OCI-M2 (cell line): Measurements from ENCODE around the gene NR2C2.
"Not testable (repeated sequence)": the region's sequence is repeated elsewhere in the genome, so short reads cannot be mapped to it uniquely, and the experiment has no call there.

Source experiments
- DNase-seq: peaks from one replicate; lab custom pipeline; 2025; ENCODE audit not compliant: unreplicated experiment; lab: John Stamatoyannopoulos, UW

Gene NR2C2

DNA sequence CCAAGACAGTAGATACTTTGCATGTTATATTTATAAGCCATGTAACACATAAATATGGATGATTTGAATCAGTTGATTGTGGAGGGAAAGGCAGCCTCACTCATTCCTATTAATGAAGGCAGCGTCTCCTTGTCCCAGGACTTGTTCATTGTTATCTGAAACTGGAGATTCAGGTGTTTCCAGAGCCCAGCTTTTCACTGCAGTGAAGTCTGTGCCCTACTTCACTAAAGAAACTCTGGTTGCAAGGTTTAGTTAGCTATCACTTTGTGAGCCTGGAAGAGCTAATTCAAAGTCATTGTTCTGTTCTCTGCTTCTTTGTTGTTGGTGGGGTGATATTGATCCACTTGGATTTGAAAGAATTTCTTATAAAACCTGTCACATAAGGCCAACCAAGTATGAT is 9.8 kb downstream of the NR2C2 start:
- DNase-seq, result no peak

- no peak for DNase-seq
Measured at GRCh38 chr3:14957925-14958324, 10.5 kb downstream of the NR2C2 start.

DNA sequence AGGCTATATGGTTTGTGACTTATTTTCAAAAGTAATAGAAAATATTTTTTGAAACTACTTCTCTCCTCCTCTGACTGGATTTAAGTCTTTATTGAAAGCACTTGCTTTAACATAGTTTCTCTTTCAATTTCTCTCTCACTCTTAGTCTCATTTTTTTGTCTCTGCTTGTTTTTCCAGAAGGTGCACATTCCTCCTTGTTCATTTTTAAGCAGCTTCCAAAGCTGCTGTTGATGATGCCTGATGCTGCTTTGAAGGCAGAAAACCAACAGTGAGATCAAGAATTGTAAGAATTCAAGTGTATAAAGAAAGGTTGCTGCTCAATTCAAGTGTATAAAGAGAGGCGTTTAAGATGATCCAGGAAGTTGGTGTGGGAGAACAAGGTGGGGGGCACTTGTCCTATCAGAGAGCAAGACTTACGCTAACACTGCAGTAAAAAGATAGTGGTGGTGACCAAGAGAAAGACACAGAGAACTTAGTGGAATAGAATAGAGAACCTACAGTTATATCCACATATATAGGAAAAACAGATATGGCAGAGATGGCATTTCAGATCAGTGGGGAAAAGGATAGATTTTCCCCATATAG is 12.1 kb downstream of the NR2C2 start:
- DNase-seq, result no peak

GRCh38 chr3:14962762-14963161 is 15.4 kb downstream of the NR2C2 start:
- DNase-seq, result no peak

- no peak for DNase-seq
Measured at GRCh38 chr3:14967285-14967684, 19.9 kb downstream of the NR2C2 start.

DNA sequence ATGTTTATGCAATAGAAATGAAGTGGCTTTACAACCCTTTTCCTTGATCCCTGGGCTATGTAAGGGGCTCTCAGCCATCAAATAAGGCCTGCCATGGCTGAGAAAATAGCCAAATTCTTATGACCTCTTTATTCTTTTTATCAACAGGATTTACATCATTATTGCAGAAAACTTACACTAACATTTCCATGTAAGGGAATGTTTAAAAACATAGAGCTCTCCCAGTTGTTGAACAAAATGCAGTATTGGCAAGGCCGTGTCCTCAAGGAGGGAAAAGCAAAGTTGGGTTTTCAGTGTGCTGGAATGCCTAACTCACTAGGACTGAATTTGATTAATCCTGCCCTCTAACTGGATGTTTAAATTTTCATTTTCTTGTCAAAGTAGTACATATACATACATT is 22.3 kb downstream of the NR2C2 start:
- no peak for DNase-seq

DNA sequence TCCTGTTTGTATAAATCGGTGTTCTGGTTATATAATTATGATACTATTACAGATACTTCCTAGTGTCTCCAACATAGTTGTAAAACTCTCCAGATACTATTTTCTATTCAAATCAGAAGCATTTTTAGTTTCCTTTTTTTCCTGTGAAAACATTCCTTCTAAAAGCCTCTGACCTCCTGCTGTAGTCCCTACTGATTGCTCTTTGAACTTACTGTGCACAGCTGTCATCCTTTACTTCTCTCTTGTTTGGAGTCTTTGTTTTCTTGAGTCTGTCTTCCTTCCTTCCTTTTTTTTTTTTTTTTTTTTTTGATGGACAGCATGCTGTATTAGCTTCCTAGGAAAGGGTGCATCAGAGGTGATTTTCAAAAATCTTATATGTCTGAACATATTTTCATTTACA is 28.9 kb downstream of the NR2C2 start:
- no peak for DNase-seq

DNA sequence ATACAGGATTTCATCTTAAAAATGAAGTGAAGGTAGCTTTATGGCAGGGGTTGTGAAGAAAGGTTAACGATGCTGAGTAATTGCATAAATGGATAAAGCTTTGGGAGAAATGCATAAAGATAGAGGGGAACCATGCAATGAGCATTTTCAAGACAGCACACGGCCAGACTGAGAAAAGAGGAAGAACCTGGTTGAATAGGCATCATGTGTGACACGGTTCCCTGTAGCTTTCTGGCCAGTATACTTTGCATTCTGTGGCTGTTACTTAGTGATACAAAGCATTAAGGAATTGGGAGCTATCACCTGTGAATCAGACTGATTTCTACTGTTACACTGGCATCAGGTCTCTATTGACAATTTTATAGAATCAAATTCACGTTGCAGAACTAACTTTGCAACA is 33.3 kb downstream of the NR2C2 start:
- no peak for DNase-seq

- no peak for DNase-seq
Measured at GRCh38 chr3:14984581-14985113, 37.3 kb downstream of the NR2C2 start.

DNA sequence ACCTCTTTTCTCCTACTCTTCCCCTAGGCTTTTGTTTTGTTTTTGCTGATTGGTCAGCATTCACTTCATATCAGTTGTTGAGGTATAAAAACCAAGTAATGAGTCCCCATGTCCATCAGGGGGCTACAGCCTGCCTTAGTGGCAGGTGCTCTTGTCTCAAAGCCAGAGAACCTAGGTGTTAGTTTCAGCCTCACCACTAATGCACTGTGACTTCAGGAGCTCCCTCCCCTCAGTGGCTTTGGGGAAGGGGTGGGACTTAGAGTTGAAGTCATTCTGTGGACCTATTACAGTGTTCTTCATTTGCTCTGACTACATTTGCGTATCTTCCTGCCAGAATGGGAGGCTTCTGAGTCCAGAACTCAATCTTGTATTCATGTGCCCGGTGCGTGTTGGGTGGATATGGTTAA is 41.6 kb downstream of the NR2C2 start:
- DNase-seq, result no peak

DNA sequence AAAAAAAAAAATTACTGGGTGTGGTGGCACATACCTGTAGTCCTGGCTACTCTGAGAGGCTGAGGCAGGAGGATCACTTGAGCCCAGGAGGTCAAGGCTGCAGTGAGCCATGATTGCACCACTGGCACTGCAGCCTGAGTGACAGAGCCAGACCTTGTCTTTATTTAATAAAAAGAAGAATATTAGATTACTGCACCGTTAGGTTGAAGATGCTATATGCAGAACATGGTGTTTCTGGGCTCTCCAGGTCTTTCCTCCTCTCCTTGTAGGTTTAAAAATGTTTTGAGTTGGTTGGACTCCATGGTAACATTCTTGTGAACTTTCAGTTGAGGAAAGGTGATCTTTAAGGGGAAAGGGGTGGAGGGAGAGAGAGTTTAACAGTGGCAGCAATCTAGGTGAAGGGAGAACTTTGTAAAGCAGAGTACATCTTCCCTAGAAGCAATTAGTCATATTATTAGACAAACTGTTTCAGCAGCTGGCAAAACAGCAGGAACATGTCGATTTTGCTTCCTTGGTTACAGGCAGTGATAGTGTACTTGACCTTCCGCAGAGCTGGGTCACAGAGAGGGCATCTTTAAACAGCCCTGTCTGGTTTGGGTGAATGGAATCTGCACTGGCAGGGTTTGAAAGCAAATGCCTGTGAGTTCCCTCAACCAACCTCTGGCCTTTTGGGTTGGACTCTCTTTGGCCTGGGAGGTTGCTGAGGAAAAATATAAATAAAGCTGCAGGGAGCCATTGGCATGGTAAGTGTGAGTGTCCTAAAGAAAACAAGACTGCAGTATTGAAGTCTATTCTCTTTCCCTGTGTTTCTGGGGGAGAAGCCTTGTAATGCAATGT is 42.8 kb downstream of the NR2C2 start:
- DNase-seq, result no peak

DNA sequence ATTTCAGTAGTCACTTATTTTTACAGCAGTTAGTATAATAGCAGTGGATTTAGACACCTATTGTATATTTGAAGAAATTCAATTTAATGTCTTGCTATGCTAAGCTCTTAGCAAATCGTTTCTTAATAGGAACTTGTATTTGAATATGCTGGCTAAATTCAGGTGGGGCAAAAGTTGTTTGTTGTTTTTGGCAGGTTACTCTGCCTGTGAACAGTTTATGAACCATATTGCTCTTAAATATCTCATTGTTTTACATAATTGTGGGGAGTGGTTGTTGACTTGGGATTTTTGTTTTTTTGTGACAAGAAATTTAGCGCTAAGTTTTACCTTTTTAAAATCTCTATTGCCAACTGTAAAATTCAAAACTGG is 43.4 kb downstream of the NR2C2 start:
- DNase-seq, result no peak

DNA sequence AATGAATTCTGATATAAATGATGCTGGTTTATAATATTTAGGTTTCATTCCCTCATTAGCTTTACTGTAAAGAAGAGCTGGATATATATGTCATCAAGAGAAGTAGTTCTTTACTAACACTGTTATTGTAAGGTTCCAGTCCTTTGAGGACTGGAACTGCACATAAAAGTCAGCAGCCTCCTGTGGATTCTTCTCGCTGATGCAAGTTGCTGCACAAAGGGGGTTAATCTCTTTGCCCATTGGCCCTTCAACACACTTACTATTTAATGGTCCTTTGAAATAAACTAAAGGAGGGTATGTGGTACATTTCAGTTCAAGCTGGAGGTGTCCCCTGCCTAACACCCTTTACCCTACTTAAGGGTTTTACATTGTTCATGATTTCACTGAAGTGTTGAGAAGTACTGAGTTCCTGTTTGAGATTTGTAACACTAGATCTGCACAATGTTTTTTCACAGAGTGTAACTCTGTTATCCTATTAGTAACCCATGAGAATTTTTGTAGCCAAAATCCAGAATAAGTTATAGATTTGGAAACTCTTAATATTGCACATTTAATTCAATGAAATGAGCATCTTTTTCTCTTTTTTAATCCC is 43.9 kb downstream of the NR2C2 start:
- no peak for DNase-seq

GRCh38 chr3:14991818-14992612 is 44.6 kb downstream of the NR2C2 start:
- DNase-seq, result no peak

DNA sequence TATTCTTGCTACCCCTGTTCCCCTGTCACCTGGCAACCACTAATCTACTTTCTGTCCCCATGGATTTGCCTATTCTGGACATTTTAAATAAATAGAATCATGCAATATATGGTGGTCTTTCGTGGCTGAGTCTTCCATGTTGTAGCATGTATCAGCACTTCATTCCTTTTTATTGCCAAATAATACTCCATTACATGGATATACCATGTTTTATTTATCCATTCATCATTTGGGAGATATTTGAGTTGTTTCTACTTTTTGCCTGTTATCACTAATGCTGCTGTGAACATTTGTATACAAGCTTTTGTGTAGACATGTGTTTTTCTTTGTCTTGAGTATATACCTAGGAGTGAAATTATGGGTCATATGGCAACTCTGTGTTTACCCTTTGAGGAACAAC is 50.6 kb downstream of the NR2C2 start:
- no peak for DNase-seq

- not testable (repeated sequence) for DNase-seq
Measured at GRCh38 chr3:14999182-14999581, 51.8 kb downstream of the NR2C2 start.

DNA sequence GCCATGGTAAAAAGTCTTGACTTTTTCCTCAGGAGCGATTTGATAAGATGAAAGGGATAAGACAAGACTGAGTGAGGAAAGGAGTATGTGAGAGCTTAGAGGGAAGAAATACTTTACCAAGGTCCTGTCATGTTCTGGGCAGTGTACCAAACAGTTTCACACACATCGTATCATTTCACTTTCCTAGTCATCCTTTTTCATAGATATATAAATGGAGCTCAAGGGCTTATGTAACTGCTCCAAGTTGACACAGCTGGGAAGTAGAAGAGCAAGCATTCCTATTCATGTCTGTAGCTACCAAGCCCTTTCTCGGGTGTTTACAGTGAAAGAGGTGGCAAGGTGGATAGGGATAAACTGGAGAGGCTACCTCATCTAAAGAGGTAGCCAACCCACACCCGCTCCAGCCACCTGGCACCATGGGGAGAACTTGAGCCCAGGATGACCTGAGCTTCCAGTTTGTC is 60.3 kb downstream of the NR2C2 start:
- DNase-seq, result no peak

DNA sequence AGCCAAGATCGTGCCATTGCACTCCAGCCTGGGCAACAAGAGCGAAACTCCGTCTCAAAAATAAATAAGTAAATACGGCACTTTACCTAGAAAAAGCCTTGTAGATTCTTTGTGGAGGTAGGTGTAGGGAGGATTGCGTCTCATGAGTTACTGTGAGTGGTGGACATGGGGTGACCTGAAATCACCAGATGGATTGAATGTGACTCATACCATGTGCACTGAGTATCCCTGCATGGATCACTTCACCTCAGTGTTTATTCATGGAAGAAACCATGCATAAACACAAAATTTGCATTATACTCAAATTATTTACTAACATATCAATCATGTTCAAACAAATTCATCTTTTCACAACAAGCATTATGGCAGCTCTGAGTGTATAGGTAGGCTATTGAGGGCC is 61.8 kb downstream of the NR2C2 start:
- DNase-seq, result no peak

DNA sequence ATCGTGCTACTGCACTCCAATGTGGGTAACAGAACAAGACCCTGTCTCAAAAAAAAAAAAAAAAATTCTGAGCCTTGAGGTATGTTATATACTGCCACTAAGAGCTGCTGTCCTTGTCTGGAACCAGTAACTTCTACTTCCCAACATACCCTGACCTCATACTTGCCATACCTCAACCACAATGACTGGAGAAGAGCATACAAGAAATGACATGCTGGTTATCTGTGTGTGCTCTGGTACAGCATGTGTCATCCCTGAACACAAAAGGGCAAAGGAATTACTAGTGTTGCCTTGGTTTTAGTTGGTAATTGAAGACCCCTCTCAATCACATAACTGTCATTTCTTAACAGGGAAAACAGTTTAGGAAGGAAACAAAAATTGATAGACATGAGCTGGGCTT is 63.3 kb downstream of the NR2C2 start:
- DNase-seq, result no peak

DNA sequence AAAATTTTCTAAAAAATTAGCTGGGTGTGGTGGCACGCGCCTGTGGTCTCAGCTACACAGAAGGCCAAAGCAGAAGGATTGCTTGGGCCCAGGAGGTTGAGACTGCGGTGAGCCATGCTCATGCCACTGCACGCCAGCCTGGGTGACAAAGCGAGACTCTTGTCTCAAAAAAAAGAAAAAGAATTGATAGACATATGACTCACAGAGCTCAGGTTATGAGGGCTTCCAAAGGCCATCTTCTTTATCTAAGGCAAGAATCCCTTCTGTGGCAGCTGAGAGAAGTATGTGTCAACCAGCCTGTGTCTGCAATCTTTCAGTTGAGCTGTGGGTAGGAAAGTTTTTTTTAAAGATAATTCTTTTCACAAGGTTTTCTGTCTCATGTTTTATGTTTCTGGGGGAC is 63.8 kb downstream of the NR2C2 start:
- no peak for DNase-seq

DNA sequence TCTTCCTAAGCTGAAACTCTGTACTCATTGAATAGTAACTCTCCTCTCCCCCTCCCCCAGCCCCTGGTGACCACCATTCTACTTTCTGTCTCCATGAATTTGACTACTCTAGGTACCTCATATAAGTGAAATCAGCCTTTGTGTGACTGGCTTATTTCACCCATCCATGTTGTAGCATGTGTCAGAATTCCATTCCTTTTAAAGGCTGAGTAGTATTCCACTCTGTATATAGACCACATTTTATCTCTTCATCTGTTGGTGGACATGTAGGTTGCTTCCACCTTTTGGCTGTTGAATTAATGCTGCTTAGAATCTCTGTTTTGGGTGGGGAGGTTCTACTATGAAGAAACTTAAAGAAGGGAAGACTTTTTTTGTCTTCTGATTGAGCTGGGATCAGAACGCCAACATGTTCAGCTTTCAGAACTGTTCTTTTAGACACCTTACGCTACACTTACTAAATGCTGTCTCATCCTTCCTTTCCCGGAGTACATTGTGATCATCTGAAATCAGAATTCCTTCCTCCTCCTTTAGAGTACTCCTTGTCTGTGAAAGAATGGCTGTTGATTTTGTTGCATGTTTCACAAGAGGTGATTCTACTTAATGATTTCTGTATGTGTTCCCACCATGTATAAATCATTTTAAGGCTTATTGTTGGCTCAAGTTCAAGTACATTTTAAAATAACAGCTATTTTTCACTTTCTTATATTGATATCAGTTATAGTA is 67.4 kb downstream of the NR2C2 start:
- DNase-seq, result no peak
